NCI-H1930 (cell line): ENCODE data around the gene RUFY3.
"Not testable (repeated sequence)": the region's sequence is repeated elsewhere in the genome, so short reads cannot be mapped to it uniquely, and the experiment has no call there.

Source experiments
- DNase-seq, 2 experiments: peaks; one replicate each; lab custom pipeline; 2025; lab: John Stamatoyannopoulos, UW

Gene RUFY3

DNA sequence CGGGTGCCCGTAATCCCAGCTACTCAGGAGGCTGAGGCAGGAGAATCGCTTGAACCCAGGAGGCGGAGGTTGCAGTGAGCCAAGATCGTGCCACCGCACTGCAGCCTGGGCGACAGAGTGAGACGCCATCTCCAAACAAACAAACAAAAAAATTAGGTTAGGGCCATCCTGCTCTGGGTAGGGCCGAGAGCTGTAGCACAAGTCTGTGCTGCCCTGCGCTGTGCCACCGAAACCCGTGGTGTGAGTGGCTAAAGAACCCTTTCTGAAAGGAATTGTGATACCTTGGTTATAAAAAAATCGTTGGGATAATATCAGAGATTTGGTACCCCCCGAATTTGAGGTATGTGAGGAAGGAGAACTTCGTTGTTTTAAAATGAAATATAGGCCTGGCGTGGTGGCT is 118.9 kb downstream of the RUFY3 start:
- DNase-seq, result not testable (repeated sequence)

DNA sequence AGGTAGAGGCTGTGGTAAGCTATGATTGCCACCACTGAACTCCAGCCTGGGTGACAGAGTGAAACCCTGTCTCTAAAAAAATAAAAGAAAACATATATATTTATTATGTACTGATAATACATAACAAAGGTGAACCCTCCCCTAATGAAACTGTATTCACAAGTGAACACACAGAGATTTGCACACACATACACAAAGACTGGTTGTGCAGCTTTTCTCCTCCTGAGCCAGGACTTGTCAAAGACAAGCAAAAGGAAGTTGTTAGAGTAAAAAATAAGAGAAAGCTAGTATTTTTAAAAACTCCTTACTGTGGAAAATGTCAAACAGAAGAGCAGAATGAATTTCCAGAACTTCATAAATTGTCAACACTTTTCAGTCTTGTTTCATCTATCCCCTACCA is 119.4 kb downstream of the RUFY3 start:
- no peak for DNase-seq

DNA sequence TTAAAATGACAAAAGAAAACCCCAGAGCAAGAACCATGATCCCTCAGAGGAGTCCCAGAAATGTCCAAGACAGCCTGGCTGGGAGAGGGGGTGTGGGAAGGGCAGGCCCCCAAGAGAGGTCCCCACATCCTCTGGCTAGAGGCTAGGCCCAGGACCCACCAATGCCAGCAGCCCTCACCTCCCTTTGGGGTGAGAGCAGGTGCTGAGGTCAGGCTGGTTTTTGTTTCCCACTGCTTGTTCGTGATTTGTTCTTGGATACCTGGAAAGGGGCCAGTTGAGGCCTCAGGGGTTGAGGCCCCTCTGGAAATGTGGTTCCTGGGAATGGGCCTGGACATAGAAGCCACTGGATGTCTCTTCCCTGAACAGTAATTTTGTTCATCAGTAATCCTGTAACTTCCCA is 120.2 kb downstream of the RUFY3 start:
- no peak for DNase-seq

DNA sequence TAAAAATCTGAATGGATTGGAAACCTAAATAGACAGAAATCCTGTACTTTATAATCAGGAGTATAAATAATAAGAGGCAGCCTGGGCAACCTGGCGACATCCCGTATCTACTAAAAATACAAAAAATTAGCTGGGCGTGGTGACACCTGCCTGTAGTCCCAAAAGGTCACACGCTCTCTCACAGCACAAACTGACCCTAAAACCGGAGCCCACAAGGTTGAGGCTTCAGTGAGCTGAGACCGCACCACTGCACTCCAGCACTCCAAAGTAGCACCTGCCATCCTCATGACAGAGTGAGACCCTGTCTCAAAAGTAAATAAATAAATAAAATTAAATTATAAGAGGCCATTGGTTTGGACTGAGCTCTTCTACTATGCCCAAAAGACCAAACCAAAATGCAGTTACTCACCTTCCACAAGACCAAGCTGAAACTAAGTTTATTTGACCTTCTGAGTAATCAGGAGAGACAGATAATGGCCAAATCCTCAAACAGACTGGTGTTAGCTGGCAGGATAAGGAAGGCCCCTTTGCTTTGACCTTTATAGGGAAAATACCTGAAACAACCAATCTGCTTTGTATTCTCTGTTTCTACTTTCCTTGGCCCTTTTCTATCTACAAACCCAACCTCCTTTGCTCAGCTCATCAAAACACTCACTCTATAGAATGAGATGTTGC is 121.1 kb downstream of the RUFY3 start:
- DNase-seq, result no peak

DNA sequence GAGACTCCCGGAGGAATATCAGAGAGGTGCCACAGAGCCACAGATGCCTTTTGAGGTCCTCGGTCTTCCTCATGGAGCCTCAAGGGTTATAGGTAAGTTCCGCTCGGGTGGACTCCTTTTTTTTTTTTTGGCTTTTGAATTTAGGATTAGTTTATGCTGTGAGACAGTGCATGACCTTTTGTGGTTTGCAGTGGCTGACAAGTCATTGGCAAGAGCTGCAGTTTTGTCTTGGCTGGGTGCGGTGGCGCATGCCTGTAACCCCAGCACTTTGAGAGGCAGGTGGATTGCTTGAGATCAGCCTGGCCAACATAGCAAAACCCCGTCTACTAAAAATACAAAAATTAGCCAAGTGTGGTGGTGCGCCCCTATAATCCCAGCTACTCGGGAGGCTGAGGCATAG is 122.4 kb downstream of the RUFY3 start:
- no peak for DNase-seq

DNA sequence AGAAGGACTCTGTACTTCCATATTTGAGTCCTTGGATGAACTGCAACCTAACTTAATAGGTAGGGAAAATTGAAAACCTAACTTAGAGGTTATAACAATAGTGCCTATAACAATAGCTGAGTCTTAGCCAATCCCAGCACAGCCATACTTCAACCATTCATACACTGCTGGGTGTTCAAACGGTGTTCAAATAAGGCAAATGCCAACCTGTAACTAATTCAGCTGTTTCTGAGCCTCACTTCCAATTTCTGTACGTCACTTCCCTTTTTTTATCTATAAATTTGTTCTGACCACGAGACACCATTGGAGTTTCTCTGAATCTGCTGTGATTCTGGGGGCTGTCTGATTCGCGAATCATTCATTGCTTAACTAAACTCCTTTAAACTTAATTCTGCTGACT is 127.5 kb downstream of the RUFY3 start:
- DNase-seq, result no peak

DNA sequence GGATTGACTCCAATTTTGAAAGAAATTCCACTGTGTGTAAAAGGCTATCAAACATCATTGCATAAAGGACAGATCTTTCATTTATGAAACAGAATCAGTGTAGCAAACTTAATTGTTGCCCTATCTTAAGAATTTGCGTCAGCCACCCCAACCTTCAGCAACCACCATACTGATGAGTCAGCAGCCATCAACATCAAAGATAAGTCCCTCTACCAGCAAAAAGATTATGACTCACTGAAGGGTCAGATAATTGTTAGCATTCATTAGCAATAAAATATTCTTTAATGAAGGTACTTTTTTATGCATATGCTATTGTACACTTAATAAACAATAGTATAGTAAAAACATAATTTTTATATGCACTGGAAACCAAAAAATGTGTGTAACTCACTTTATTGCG is 133.7 kb downstream of the RUFY3 start:
- DNase-seq, result no peak
